GM23248 (cell line): ENCODE results near the gene RGMA. TPM values are rescaled to one million over a fixed set of nuclear protein-coding genes. Genes with fewer than 3 reads are reported as not detected.

ENCODE experiments used
- DNase-seq: peaks from one replicate; pipeline ENCODE4 v3.0.0-alpha.2; 2015
- H2AFZ ChIP-seq: fragments of 200-600 bp; sonication (generic); 2 replicates; pipeline ENCODE4 v1.6.1; 2016; ENCODE audit warnings: antibody characterized with exemption
- H3F3A ChIP-seq: fragments of 200-600 bp; sonication (generic); 2 replicates; pipeline ENCODE4 v1.6.1; 2016; ENCODE audit warnings: mild to moderate bottlenecking, antibody characterized with exemption, mixed run types; ENCODE audit not compliant: insufficient read depth
- H3K27ac ChIP-seq: fragments of 200-600 bp; sonication (generic); 2 replicates; pipeline ENCODE4 v1.5.1; 2016; ENCODE audit warnings: mild to moderate bottlenecking
- H3K27me3 ChIP-seq: fragments of 200-600 bp; sonication (generic); replicated peaks from 2 replicates; pipeline ENCODE4 v1.6.1; 2016; ENCODE audit warnings: mild to moderate bottlenecking; ENCODE audit not compliant: insufficient read depth
- H3K36me3 ChIP-seq: fragments of 200-600 bp; sonication (generic); 2 replicates; pipeline ENCODE4 v1.6.1; 2016; ENCODE audit warnings: low read depth, mild to moderate bottlenecking
- H3K4me1 ChIP-seq: fragments of 200-600 bp; sonication (generic); 2 replicates; pipeline ENCODE4 v1.6.1; 2016; ENCODE audit warnings: mild to moderate bottlenecking; ENCODE audit not compliant: insufficient read depth
- H3K4me2 ChIP-seq: fragments of 200-600 bp; sonication (generic); one replicate; pipeline ENCODE4 v1.6.1; 2016; ENCODE audit warnings: mild to moderate bottlenecking; ENCODE audit not compliant: unreplicated experiment
- H3K4me3 ChIP-seq: fragments of 200-600 bp; sonication (generic); 2 replicates; pipeline ENCODE4 v1.5.1; 2016; ENCODE audit warnings: mild to moderate bottlenecking
- H3K79me2 ChIP-seq: fragments of 200-600 bp; sonication (generic); 2 replicates; pipeline ENCODE4 v1.6.1; 2016; ENCODE audit warnings: mild to moderate bottlenecking; ENCODE audit not compliant: insufficient read depth
- H3K9ac ChIP-seq: fragments of 200-600 bp; sonication (generic); 2 replicates; pipeline ENCODE4 v1.6.1; 2016; ENCODE audit warnings: mild to moderate bottlenecking
- H3K9me2 ChIP-seq: fragments of 200-600 bp; sonication (generic); 2 replicates; pipeline ENCODE4 v1.6.1; 2016; ENCODE audit warnings: mixed run types, mild to moderate bottlenecking, moderate library complexity; ENCODE audit not compliant: insufficient read depth
- H3K9me3 ChIP-seq: fragments of 200-600 bp; sonication (generic); one replicate; pipeline ENCODE4 v1.6.1; 2017; ENCODE audit warnings: low read depth
- H4K20me1 ChIP-seq: fragments of 200-600 bp; sonication (generic); 2 replicates; pipeline ENCODE4 v1.6.0; 2016; ENCODE audit not compliant: insufficient read depth
- EZH2 ChIP-seq: fragments of 200-600 bp; sonication (generic); IDR thresholded peaks from 2 replicates; pipeline ENCODE4 v1.6.1; 2018; ENCODE audit warnings: antibody characterized with exemption, mild to moderate bottlenecking; ENCODE audit not compliant: insufficient read depth, poor library complexity, severe bottlenecking
- EZH2phosphoT487 ChIP-seq: fragments of 200-600 bp; sonication (generic); IDR thresholded peaks from 2 replicates; pipeline ENCODE4 v1.6.1; 2018; ENCODE audit warnings: antibody characterized with exemption, moderate library complexity, mild to moderate bottlenecking, low read depth; ENCODE audit not compliant: insufficient read depth
- WGBS, 2 experiments: methylation state at CpG; one replicate each; pipeline ENCODE4 v1.1.6; 2015 to 2017; ENCODE audit warnings: low lambda C conversion rate in 2 of 2, low coverage in 1 of 2; ENCODE audit errors: missing lambda C conversion rate in 2 of 2; 5-methylcytosine and 5-hydroxymethylcytosine counted together
- in situ Hi-C: fragments of 300-500 bp; cut with MboI; formaldehyde crosslinking; loops from 2 replicates; pipeline ENCODE4 v1.15.0; 2020
- polyA plus RNA-seq: library from polyadenylated mRNA; unstranded; fragments of >200 nt; fragmentation: Nextera tagmentation; extraction: Ambion mirVana; gene quantifications from 2 replicates; pipeline ENCODE4 v1.2.1, GENCODE V29; 2016
- total RNA-seq: library from RNA; depleted of rRNA; stranded (reverse); fragments of >200 nt; shearing (Covaris generic); gene quantifications from 2 replicates; pipeline ENCODE4 v1.2.3, GENCODE V29; 2014

RGMA gene
- total and polyA plus RNA-seq, 2 experiments from 2014 or later, result 0.76 to 0.84 TPM

DNA sequence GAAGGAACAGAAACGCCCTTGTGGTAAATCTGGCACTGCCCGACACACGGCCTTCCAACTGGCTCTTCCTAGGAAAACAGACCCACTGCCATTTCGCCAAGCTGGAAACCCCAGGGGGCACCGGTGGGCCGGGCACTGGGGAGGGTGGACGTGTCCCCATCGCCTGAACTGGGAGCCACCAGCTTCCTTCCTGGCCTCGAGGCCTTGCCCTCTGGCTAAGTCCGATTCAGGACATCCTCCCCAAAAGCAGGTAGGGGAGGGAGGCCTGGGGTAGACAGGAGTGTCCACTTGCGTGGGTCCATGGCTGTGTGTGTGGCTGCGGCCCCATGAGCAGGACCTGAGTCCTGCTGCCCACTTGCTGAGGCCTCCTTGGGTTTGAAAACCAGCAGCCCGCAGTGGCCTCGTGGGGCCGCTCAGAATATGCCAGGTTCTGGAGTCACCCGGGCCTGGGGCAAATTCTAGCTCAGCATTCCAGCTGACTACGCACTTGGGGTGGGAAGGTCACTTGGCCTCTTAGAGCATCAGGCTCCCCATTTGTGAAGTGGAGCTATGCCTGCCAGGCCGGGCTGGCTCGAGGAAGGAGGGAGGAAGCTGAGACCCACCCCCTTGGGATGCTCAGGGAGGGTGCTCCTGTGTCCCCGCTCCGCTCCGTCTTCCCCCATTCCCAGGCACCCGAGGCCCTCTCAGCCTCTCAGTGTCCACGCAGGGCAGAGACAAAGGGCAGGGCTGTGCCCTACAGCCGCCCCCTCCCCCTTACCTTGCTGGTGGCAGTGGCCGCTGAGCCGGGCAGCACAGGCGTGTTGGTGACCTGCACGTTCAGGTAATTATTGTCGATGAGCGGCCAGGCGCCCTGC, 37.5 kb downstream of the RGMA start:
- in situ Hi-C loops, result no loop called here
- no peaks in the 10 kb centered on the region for H3K4me1 ChIP-seq
- no peak overlapping the region for H3K4me3 ChIP-seq
- no peaks in the 10 kb centered on the region for H4K20me1 ChIP-seq
- no peak overlapping the region for H3K27ac ChIP-seq
- TF ChIP-seq EZH2phosphoT487 (no peak), EZH2 (no peak)
- no peaks in the 10 kb centered on the region for H3K9me3 ChIP-seq
- no peak overlapping the region for H2AFZ ChIP-seq
- no peaks in the 10 kb centered on the region for H3K27me3 ChIP-seq
- no peak for DNase-seq
- H3K4me2 ChIP-seq, result no peak overlapping the region
- no peaks in the 10 kb centered on the region for H3F3A ChIP-seq
- H3K36me3 ChIP-seq, result no peaks in the 10 kb centered on the region
- H3K9me2 ChIP-seq, result no peaks in the 10 kb centered on the region
- 73 to 77% methylated on average over 29 to 32 of the region's 32 CpGs for WGBS, 2 experiments
- no peak overlapping the region for H3K9ac ChIP-seq
- H3K79me2 ChIP-seq, result no peaks in the 10 kb centered on the region

DNA sequence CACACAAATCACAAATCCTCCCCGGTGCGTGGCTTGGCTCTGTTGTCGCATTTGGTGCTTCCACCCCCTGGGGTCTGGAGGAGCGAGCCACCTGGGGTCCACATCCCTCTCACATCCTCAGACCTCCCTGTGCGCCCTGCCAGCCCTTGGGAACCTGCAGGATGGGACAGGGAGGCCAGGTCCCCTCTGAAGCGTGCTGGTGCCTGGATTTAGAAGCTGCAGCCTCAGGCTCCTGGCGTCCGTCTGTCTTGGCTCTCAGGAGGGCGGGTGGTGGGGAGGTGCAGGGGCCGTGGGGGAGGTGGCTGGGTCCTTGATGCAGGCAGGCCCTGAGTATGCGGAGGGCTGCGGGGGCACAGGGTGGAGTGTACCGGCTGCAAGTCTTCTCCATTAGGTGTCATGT, 38.4 kb downstream of the RGMA start:
- no peaks in the 10 kb centered on the region for H3K27me3 ChIP-seq
- H3F3A ChIP-seq, result no peaks in the 10 kb centered on the region
- no peak for TF ChIP-seq EZH2phosphoT487
- no peak for TF ChIP-seq EZH2
- H3K27ac ChIP-seq, result no peak overlapping the region
- H3K9me2 ChIP-seq, result no peaks in the 10 kb centered on the region
- no peaks in the 10 kb centered on the region for H3K36me3 ChIP-seq
- in situ Hi-C loops, result no loop called here
- H3K9me3 ChIP-seq, result no peaks in the 10 kb centered on the region
- H3K9ac ChIP-seq, result no peak overlapping the region
- DNase-seq, result no peak
- H2AFZ ChIP-seq, result no peak overlapping the region
- no peak overlapping the region for H3K4me2 ChIP-seq
- WGBS, 2 experiments, result 80 to 85% methylated on average over 10 to 13 of the region's 13 CpGs
- H3K79me2 ChIP-seq, result no peaks in the 10 kb centered on the region
- H3K4me3 ChIP-seq, result no peak overlapping the region
- no peaks in the 10 kb centered on the region for H4K20me1 ChIP-seq
- no peaks in the 10 kb centered on the region for H3K4me1 ChIP-seq

DNA sequence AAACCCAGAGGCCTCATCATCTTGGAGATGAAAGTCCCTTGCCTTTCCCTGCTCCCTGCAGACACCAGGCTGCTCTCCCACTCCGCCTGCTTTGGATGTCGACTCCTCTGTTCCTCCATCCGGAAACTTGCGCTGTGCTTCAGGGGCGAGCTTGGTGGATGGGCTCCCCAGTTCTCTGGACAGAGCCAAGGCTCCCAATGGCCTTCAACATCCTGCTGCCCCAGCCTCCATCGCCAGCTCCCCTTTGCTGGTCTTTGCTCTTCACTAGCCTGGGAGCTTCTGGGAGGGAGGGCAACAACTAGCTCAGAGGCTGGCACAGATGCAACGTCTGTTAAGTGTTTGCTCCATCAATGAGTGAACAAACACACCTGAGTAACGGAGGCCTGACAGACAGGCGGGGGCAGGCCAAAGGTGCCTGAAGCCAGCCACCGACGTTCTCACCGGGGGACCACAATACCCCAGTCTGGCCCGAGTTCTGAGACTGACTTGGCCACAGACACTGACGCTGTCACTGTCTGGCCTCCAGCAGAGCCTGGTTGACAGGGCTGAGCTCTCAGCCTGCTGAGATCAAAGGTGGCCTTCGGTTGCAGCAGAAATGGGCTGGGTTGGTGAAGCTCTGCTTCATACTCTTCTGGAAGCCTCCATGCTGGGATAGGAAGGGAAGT, 39.0 kb downstream of the RGMA start:
- in situ Hi-C loops, result loop anchor here (25.0 kb wide), 1 partner anchor 937 kb away; no protein-coding TSS in a partner anchor
- Histone ChIP-seq H3K9me2 (no peaks in the 10 kb centered on the region), H2AFZ (no peak overlapping the region), H3K9ac (no peak overlapping the region), H3F3A (no peaks in the 10 kb centered on the region), H3K27me3 (no peaks in the 10 kb centered on the region), H3K79me2 (no peaks in the 10 kb centered on the region), H3K9me3 (no peaks in the 10 kb centered on the region), H3K36me3 (no peaks in the 10 kb centered on the region), H3K4me1 (no peaks in the 10 kb centered on the region), H3K4me2 (no peak overlapping the region), H4K20me1 (no peaks in the 10 kb centered on the region), H3K4me3 (no peak overlapping the region), H3K27ac (no peak overlapping the region)
- 71% methylated on average over 15 of the region's 15 CpGs for whole genome bisulfite sequencing, 2 experiments
- no peak for DNase-seq
- TF ChIP-seq EZH2, result no peak
- TF ChIP-seq EZH2phosphoT487, result no peak

DNA sequence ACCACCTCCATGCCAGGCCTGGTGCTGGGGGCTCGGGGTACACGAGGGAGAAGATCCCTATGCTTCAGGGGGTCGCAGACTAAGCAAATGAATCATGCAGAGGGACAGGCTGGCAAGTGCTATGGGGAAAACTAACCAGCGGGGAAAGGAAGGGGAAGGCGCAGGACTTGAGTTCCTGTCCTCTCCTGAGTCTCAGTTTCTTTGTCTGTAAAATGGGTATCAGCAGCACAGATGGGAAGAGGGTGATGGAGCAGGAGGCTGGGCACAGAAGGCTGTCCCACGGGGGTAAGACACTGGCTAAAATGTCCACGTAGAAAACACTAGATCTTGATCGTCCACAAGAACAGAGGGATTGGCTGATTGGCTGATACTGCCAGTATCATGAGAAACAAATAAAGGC, 39.8 kb downstream of the RGMA start:
- DNase-seq, result no peak
- Histone ChIP-seq H3K9me2 (no peaks in the 10 kb centered on the region), H3K4me3 (no peak overlapping the region), H3K4me1 (no peaks in the 10 kb centered on the region), H3K27ac (no peak overlapping the region), H2AFZ (no peak overlapping the region), H3K9ac (no peak overlapping the region), H3K27me3 (no peaks in the 10 kb centered on the region), H4K20me1 (no peaks in the 10 kb centered on the region), H3F3A (no peaks in the 10 kb centered on the region), H3K4me2 (no peak overlapping the region), H3K9me3 (no peaks in the 10 kb centered on the region), H3K79me2 (no peaks in the 10 kb centered on the region), H3K36me3 (no peaks in the 10 kb centered on the region)
- in situ Hi-C loops, result loop anchor here (25.0 kb wide), 1 partner anchor 938 kb away; no protein-coding TSS in a partner anchor
- TF ChIP-seq EZH2, result no peak
- WGBS, 2 experiments, result 57 to 64% methylated on average over 8 of the region's 8 CpGs
